Measurements from ENCODE around the gene PTPRN. TPM values are rescaled to one million over a fixed set of nuclear protein-coding genes. Genes with fewer than 3 reads are reported as not detected.

The PTPRN gene
- total RNA-seq, result not detected in 2 replicates
- polyA plus RNA-seq, result not detected in 2 replicates
- polyA plus RNA-seq (2011; cell fraction: cytosol; rRNA removed), result not detected in 2 replicates
- 0.21 TPM in 1 of 2 replicates, not detected in the other for polyA plus RNA-seq (2011; cell fraction: nucleus; rRNA removed)
- 0.11 TPM in 1 of 2 replicates, not detected in the other for polyA plus RNA-seq (2012)
- not detected in 2 replicates for polyA minus RNA-seq
- polyA minus RNA-seq (2011; cell fraction: cytosol; rRNA and poly(A)+ RNA removed), result not detected
- not detected in 2 replicates for polyA minus RNA-seq (2011; cell fraction: nucleus; rRNA and poly(A)+ RNA removed)
- not detected for Bru-seq, nascent RNA
- not detected for BruChase-seq, experiment 1, labeled RNA remaining after a 6-hour chase
- not detected for BruChase-seq, experiment 2, labeled RNA remaining after a 2-hour chase
- long read RNA-seq, result 0 reads

DNA sequence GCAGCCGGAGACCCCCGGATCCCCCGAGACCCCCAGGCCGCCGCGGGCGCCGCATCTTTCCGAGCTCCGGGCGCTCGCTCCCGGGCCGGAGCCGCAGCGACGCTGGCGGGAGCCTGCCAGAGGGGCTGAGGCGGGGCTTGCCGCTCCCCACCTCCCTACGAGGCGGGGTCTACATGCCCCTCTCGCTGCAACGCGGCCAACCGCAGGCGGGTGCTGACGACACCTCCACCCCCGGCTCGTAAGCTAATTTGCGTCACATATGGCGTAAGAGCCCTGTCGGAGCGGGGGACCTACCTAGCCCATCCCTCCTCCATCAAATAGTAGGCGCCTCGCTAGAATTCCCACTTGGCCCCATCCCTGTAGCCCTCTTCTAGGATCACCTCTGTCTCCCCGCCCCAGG, at the start of gene PTPRN:
TSS of gene PTPRN (minus strand) at position 124 of the 400 bp plus-strand sequence. CDS start at position 55, 69 bp downstream.
- Histone ChIP-seq H3K27me3 (ENCODE audit: control insufficient read depth in 2 of 2, insufficient read depth in 2 of 2, low read length in 2 of 2) (peaks cover 13 to 16% of the 10 kb centered on the region in 2 experiments), H4K20me1 (replicated peaks; ENCODE audit: control insufficient read depth, extremely low read depth, insufficient read depth, low read length) (no peaks in the 10 kb centered on the region), H3K9me3 (replicated peaks; ENCODE audit: control insufficient read depth, insufficient read depth, low read length) (no peaks in the 10 kb centered on the region), H2AFZ (ENCODE audit: low read depth, low read length) (no peak within 1 kb of the TSS), H3K4me3 (replicated peaks in 1 of 3; ENCODE audit: insufficient read depth in 1 of 3, low read depth in 1 of 3, low read length in 3 of 3) (no peak within 1 kb of the TSS), H3K79me2 (ENCODE audit: control insufficient read depth, insufficient read depth, low read length) (no peaks in the 10 kb centered on the region), H3K36me3 (ENCODE audit: control insufficient read depth in 2 of 2, extremely low read depth in 1 of 2, insufficient read depth in 2 of 2, low read length in 2 of 2) (no peaks in the 10 kb centered on the region), H3K4me2 (ENCODE audit: insufficient read depth, low read length) (no peak within 1 kb of the TSS), H3K27ac (ENCODE audit: insufficient read depth, low read depth, low read length) (no peak within 1 kb of the TSS), H3K9ac (replicated peaks; ENCODE audit: extremely low read depth, insufficient read depth, low read length) (no peak within 1 kb of the TSS), H3K9me1 (replicated peaks; ENCODE audit: control insufficient read depth, extremely low read depth, insufficient read depth, low read length) (no peaks in the 10 kb centered on the region), H3K4me1 (ENCODE audit: control insufficient read depth, extremely low read depth, insufficient read depth, low read length) (no peaks in the 10 kb centered on the region)
- DNase-seq (ENCODE audit: low read depth, low spot score), result no peak
- no peak for FAIRE-seq
- CTCF ChIA-PET, result interaction anchor here (1.2 kb wide), 1 partner anchor 15 kb away, joined by 5 read pairs; no protein-coding TSS in a partner anchor
- intact Hi-C loops (cut with micrococcal nuclease), result no loop called here
- TF ChIP-seq GATA2 (IDR thresholded peaks at IDR 0.05; ENCODE audit: insufficient read depth, insufficient read length, low read depth, low read length), result no peak
- dilution Hi-C loops (cut with MboI; ENCODE audit: extremely low pct_ligation_motif_present, low sequenced_read_pairs), result no loop called here
- no TSS peak for BruUV-seq (replicated peaks)
- POLR2A ChIA-PET, result no interaction called here

DNA sequence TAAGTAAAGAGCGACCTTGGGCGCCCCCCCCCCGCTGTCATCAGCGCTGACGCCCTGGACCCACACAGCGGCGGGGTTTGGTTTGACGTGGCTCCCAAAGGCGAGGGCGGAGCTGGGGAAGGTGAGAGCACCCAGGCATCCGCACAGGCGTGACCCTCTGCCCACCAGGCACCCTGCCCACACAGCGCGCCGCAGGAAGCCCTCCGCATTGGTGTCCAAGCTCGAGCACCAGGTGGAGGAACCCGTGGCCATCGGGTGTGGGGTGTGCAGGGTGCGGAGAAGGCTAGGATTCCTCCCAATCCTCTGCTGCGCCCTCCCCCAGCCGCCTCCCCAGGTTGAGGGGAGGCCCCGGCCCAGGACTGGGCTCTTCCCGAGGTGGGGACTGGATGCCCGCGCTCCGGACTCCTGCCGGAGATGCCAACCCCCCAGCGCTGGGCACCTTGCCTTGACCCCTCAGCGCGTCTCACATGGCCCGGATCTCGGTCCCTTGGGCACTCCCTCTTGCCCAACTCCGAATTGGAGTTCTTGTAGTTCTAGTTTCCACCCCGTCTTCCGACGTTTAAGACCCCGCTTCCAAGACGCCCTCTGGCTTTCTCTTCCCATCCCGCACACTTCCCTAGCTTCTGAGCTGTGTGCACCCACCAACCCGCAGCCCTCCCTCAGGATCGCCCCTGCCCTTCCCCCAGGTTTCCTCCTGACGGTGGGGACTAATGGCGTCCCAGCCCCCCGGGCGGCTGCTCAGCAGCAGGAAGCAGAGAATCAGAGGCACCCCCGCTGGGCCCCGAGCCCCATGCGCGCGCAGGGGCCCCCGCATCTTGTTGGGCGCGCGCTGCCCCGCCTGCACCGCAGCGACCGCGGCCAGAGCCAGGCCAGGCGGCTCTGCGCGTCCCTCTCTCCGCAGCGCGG, 49.2 kb upstream of the PTPRN start:
- H2AFZ ChIP-seq (ENCODE audit: low read depth, low read length), result no peak overlapping the region
- no peaks in the 10 kb centered on the region for H3K79me2 ChIP-seq (ENCODE audit: control insufficient read depth, insufficient read depth, low read length)
- no peaks in the 10 kb centered on the region for H3K9me3 ChIP-seq (replicated peaks; ENCODE audit: control insufficient read depth, insufficient read depth, low read length)
- no peak overlapping the region for H3K4me2 ChIP-seq (ENCODE audit: insufficient read depth, low read length)
- ChIA-PET CTCF (no interaction called here), POLR2A (no interaction called here)
- intact Hi-C loops (cut with micrococcal nuclease), result no loop called here
- dilution Hi-C loops (cut with MboI; ENCODE audit: extremely low pct_ligation_motif_present, low sequenced_read_pairs), result no loop called here
- H3K4me1 ChIP-seq (ENCODE audit: control insufficient read depth, extremely low read depth, insufficient read depth, low read length), result no peaks in the 10 kb centered on the region
- H3K9me1 ChIP-seq (replicated peaks; ENCODE audit: control insufficient read depth, extremely low read depth, insufficient read depth, low read length), result no peaks in the 10 kb centered on the region
- DNase-seq (ENCODE audit: low read depth, low spot score) (no peak), FAIRE-seq (no peak)
- peak; percentile 75 for TF ChIP-seq EZH2 (IDR thresholded peaks at IDR 0.05; ENCODE audit: borderline replicate concordance, low read depth, low read length, severe bottlenecking)
- TF ChIP-seq, protein P1, sequence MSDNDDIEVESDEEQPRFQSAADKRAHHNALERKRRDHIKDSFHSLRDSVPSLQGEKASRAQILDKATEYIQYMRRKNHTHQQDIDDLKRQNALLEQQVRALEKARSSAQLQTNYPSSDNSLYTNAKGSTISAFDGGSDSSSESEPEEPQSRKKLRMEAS (IDR thresholded peaks at IDR 0.05; ENCODE audit: insufficient read depth, insufficient read length), result no peak
- H3K4me3 ChIP-seq (replicated peaks in 1 of 3; ENCODE audit: insufficient read depth in 1 of 3, low read depth in 1 of 3, low read length in 3 of 3), result no peak overlapping the region
- no peak overlapping the region for H3K9ac ChIP-seq (replicated peaks; ENCODE audit: extremely low read depth, insufficient read depth, low read length)
- H3K27ac ChIP-seq (ENCODE audit: insufficient read depth, low read depth, low read length), result no peak overlapping the region
- no peaks in the 10 kb centered on the region for H3K36me3 ChIP-seq (ENCODE audit: control insufficient read depth in 2 of 2, extremely low read depth in 1 of 2, insufficient read depth in 2 of 2, low read length in 2 of 2)
- H4K20me1 ChIP-seq (replicated peaks; ENCODE audit: control insufficient read depth, extremely low read depth, insufficient read depth, low read length), result no peaks in the 10 kb centered on the region
- peaks cover 27 to 28% of the 10 kb centered on the region in 2 experiments for H3K27me3 ChIP-seq (ENCODE audit: control insufficient read depth in 2 of 2, insufficient read depth in 2 of 2, low read length in 2 of 2)
- no TSS peak for BruUV-seq (replicated peaks)

Measured in endothelial cell of umbilical vein (primary cell).